ENCODE results near the gene CHURC1.

Gene CHURC1

DNA sequence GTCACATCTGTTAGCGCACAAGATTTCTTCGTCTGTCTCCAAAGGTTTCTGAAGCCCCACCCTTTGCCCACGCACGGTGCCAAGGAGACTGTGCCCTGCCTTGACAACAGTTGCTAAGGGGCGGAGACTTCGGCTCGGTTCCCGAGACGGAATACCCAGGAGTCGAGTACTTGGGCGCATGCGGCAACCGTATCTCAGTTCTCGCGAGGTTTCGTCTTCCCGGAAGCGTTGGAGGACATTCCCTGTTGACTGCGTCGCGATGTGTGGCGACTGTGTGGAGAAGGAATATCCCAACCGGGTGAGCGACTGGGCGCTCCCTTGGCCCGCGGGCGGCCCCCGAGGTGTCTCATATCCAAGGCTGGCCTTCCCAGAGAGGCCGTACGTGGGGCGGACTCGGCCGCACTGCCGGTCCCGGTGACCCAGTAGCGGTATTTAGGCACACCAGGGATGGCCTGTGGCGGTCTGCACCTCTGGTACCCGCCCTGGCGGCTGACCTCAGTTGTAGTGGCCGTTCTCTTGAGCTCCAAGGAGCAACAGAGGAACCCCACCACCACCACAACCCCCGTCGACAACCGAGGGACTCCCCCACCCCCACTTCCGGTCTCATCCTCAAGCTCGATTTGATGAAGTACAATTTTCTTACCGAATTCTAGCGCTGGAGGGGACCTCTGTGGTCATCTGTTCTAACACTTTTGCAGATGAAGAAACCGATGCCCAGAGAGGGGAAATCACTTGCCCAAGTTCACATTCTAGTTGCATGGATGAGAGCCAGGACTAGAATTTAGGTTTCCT lies at the start of gene CHURC1:
Gene CHURC1, plus strand, starts transcription at position 219 of the 792 bp plus-strand sequence. Its CDS starts 41 bp downstream, at position 260.
- DNase-seq: peak; percentile 100

- no peak for DNase-seq
Measured at GRCh38 chr14:64865109-64865508, 49.1 kb upstream of the CHURC1 start.

DNA sequence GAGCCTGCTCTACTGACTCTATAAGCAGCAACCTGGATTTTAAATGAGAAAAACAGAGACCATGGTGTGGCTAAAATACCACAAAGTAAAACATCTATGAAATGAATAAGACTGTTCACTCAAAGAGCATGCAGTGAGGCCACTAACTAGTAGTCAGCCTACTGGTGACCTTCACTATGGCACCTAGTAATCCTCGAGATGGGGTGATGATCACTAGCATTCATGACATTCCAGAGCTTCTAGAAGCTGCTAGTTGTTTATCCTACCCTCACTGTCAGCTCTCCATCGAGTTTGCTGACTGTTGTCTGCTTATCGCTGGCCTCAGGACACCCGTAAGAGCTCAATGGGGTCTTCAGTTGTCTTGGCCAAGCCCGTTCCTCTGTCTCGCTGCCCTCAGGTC lies 48.3 kb upstream of the CHURC1 start:
- no peak for DNase-seq

DNA sequence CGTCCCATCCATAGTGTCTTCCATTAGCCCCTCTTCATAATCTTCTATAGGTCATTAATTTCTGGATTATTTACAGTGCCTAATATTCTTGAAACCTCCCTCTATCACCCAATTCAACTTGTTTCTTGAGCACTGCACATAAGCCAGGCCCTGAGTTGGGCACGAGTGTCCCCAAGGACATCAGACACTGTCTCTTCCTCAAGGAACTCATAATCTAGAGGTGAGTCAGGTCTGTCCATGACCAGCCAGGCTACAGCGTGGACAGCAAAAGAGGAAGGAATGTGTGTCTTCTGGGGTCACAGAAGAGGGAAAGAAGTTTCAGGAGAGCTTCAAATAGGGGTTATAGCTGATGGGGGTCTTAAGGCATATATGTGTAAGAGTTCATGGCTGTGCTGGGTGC lies 47.1 kb upstream of the CHURC1 start:
- no peak for DNase-seq

DNA sequence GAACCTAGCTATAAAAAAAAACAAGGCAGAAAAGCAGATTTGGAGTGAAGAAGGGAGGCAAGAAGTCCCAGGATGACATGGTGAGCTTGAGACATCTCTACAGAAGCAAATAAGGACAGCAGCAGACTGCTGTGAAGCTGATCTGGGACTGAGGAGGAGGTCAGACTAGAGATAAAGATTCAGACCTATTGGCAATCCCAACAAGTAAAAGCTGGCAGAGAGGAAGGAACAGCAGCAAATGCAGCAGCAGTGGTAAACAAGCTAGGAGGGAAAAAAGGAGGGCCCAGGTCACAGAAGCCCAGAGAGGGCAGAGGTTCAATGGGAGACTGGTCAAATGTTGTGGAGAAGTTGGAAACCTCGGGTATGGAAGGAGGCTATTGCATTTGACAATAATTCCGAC lies 45.9 kb upstream of the CHURC1 start:
- no peak for DNase-seq

DNA sequence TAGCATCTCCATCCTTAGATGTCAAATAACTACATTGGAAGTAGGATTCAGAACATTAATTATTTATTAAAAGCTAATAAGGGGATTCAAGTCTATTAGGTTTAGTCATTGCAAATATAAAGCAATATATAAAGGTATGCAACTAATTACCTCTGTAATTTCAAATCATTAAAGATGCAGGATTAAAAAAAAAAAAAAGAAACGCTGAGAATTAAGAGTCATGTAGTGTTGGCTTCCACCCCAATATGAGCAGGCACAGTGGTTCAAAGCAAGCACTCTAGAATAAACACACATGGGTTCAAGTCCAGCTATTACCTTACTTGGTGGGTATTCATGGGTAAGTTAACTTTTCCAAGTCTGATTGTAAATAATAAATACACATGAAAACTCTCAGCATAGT lies 45.4 kb upstream of the CHURC1 start:
- no peak for DNase-seq

GRCh38 chr14:64870160-64870559 lies 44.1 kb upstream of the CHURC1 start:
- DNase-seq: no peak

GRCh38 chr14:64871344-64871743 lies 42.9 kb upstream of the CHURC1 start:
- DNase-seq: no peak

DNA sequence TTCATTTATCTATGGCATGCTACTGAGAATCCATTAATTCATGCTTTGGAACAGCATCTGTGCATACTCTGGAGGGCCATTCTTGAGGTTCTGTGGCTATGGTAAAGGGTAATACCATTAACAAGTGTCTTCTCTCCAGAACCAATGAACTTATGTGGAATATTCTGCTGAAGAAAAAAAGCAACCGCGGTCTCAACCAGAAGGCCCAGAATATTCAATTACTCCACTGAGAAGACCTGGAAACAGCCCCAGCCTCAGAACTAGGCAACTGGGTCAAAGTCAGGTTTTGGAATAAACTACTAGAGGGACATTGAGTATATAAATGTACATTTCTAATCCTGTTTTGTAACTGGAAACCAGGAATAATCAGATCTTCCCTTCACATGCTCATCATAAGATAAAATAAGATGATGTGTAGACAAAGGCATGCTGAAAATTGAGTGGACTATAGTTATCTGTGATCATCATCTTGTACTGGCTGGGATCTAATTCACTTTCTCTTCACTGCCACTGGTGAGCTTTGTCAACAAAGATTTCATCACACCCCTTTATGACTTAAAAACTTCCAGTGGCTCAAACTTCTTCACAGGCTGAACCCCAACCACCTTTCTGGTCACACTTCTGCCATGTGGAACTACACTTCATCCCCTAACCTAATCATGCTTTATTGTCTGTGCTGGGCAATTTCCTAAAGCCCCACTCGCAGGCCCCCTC lies 40.6 kb upstream of the CHURC1 start:
- DNase-seq: no peak

GRCh38 chr14:64875350-64875749 lies 38.9 kb upstream of the CHURC1 start:
- DNase-seq: no peak

DNA sequence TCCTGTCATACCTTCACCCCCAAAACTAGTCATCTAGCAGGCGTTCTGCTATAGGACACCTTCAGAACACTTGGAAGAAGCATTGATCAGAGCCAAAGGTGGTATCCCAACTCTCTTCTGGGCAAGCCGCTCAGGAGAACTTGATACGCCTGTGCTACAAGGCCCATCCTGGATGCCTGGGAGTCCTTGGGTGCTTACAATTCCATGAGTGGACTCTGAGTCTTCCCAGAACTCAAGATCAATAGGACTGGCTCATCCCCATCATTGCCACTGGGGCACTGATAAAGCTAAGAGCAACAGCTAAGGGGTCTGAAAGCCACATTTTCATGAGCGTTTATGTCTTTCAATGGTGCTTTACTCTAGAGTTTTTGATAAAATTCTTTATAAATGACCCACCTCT lies 36.4 kb upstream of the CHURC1 start:
- no peak for DNase-seq

DNA sequence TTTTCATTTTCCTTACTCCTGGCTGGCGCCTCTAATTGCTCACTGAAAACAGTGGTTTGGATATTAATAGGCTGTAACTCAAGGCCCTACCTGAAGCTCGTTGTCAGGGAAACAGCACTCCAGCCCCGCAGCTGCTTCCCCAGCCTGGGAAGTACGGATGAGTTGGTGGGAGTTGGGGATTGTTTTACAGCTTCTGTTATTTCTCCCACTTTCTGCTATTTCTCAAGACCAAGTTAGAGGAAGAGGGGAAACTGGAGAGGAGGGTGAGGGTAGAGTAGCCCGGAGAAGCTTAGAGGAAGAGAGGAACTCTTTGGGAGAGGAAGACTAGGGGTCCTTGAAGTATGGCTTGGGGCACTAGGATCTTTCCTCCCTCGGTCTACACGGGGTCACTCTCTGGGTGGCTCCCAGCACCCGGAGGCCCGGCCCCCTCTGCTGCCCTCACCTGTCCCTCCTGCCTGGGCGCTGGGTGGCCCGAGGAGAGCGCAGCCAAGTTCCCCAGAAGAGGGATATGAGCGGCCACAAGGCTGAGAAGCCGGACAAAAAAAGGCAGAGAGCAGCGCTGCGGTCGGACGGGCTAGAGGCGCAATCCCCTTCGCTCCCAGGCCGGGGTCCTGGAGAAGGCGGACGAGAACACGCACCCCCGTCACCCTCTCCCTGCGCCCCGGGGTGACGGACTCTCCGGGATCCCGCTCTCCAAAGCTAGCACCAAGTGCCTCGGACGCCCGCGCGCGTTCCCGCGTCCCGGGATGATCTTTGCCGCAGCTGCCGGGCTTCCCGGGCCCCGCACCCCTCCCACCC lies 35.2 kb upstream of the CHURC1 start:
- DNase-seq: peak; percentile 4

GRCh38 chr14:64879635-64880220 lies 34.5 kb upstream of the CHURC1 start, which contains the start of gene SPTB:
Gene SPTB, minus strand, starts transcription at chr14:64879907. Its CDS starts 56,813 bp downstream, at chr14:64823094.
- DNase-seq: peak; percentile 17

- DNase-seq: peak; percentile 17
Measured at GRCh38 chr14:64880221-64881121, 33.8 kb upstream of the CHURC1 start.

DNA sequence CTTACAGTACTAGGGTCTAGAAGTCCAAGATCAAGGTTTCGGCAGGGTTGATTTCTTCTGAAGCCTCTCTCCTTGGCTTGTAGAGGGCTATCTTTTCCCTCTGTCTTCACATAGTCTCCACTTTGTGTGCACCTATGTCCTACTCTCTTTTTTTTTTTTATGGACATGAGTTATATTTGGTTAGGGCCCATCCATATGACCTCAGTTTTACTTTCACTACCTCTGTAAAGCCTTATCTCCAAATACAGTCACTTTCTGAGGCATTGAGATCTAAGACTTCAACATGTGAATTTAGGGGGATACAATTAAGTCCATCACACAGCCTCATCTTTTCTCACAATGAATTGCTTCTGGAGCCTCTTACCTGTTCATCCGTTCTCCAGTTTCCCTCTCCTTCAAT lies 28.7 kb upstream of the CHURC1 start:
- no peak for DNase-seq

DNA sequence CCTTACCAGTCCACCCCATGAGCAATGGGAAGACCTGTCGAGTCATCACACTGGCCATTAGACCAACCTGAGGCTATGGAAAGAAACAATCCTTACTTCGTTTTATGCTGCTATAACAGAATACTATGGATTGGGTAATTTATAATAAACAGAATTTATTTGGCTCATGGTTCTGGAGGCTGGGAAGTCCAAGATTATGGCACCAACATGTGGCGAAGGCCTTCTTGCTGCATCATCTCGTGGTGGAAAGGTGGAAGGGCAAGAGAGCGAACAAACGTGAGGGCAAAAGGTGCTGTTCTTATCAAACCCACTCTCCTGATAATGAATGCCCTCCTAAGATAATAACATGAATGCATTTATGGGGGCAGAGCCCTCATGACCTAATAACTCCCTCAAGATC lies 24.9 kb upstream of the CHURC1 start:
- no peak for DNase-seq

- DNase-seq: no peak
Measured at GRCh38 chr14:64891173-64891838, 22.9 kb upstream of the CHURC1 start.

GRCh38 chr14:64891839-64892375 lies 22.3 kb upstream of the CHURC1 start:
- peak; percentile 63 for DNase-seq

DNA sequence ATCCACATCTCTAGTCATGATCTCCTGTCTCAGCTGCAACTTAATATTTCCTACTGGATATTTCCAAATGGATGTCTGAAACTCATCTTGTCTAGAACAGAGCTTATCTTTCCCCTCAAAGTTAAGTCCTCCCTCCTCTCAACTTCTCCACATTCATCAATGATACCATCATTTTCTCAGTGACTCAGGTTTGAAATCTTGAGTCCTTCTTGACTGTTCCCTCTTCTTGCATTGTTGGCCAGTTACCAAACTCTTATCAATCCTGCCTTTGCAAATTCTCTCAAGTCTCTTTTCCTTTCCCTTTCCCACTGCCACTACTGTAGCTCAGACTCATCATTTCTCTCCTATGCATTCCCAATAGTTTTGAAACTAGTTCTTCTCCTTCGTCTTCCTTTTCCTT lies 14.3 kb upstream of the CHURC1 start:
- DNase-seq: no peak

DNA sequence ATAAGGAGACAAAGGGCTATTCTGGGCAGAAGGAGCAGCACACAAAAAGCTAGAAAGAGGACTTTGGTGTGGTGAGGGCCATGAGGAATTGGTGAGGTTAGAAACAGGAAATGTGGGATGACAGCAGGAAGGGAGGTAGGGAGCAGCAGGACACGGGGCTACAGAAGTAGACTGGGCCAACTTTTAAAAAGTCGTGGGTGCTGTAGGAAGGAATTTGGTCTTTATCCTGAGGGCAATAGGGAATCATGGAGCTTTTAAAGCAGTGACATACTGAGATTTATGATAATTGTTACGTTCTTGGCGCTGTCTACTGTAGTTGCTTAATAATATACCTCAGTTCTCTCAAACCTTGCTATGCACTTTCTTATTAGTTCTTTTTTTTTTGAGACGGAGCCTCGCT lies 8.2 kb upstream of the CHURC1 start:
- no peak for DNase-seq

- DNase-seq: no peak
Measured at GRCh38 chr14:64910847-64911495, 3.3 kb upstream of the CHURC1 start.

Measured in NCI-H1092 (cell line).